Kidney epithelial cell (primary cell): ENCODE data around the gene TPK1. TPM values are rescaled to one million over a fixed set of nuclear protein-coding genes. Genes with fewer than 3 reads are reported as not detected.

Experiments used
- DNase-seq: peaks from one replicate; pipeline ENCODE4 v3.0.0-alpha.2; 2010; ENCODE audit warnings: low read depth
- H3K27me3 ChIP-seq: 2 replicates; pipeline ENCODE4 v1.6.0; 2011; ENCODE audit warnings: low read length; ENCODE audit not compliant: control insufficient read depth, insufficient read depth
- H3K36me3 ChIP-seq: 2 replicates; pipeline ENCODE4 v1.5.1; 2011; ENCODE audit warnings: low read length; ENCODE audit not compliant: control insufficient read depth, insufficient read depth
- H3K4me3 ChIP-seq: 2 replicates; pipeline ENCODE4 v1.5.1; 2011; ENCODE audit warnings: low read depth, mild to moderate bottlenecking, control low read depth, low read length
- total RNA-seq: library from RNA; depleted of rRNA; stranded (reverse); fragments of >200 nt; gene quantifications from 2 replicates; pipeline ENCODE4 v1.2.3, GENCODE V29; 2015
- TF ChIP-seq, protein P1 (sequence below): IDR thresholded peaks from 2 replicates; pipeline ENCODE4 v1.5.1; 2011; ENCODE audit warnings: mild to moderate bottlenecking, moderate library complexity, low read length, control low read depth, inconsistent platforms; ENCODE audit not compliant: insufficient read depth, poor library complexity, severe bottlenecking

TPK1 gene
- total RNA-seq, 1 donor from 2014 or later: 3.8 TPM

DNA sequence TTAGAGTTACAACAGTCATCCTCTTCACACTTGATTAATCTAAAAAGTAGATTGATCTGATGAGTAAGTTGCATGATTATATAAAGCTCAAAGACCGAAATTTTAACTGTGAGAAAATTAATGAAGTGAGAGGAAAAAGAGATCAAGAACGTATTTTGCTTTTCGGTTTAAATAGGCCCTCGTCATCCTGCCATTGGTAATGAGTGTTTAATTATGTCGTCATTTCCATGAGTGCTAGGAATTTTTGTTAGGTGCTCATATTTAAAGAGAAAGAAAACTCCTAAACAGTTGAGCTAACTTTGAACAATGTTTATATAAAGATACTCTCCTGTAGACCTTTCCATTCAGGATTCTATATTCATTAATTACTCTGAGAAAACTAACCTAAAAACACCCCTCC lies 159.4 kb downstream of the TPK1 start:
- no peak for DNase-seq
- Histone ChIP-seq H3K27me3 (no peaks in the 10 kb centered on the region), H3K4me3 (no peak overlapping the region), H3K36me3 (no peaks in the 10 kb centered on the region)
- TF ChIP-seq, protein P1, sequence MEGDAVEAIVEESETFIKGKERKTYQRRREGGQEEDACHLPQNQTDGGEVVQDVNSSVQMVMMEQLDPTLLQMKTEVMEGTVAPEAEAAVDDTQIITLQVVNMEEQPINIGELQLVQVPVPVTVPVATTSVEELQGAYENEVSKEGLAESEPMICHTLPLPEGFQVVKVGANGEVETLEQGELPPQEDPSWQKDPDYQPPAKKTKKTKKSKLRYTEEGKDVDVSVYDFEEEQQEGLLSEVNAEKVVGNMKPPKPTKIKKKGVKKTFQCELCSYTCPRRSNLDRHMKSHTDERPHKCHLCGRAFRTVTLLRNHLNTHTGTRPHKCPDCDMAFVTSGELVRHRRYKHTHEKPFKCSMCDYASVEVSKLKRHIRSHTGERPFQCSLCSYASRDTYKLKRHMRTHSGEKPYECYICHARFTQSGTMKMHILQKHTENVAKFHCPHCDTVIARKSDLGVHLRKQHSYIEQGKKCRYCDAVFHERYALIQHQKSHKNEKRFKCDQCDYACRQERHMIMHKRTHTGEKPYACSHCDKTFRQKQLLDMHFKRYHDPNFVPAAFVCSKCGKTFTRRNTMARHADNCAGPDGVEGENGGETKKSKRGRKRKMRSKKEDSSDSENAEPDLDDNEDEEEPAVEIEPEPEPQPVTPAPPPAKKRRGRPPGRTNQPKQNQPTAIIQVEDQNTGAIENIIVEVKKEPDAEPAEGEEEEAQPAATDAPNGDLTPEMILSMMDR: no peak

DNA sequence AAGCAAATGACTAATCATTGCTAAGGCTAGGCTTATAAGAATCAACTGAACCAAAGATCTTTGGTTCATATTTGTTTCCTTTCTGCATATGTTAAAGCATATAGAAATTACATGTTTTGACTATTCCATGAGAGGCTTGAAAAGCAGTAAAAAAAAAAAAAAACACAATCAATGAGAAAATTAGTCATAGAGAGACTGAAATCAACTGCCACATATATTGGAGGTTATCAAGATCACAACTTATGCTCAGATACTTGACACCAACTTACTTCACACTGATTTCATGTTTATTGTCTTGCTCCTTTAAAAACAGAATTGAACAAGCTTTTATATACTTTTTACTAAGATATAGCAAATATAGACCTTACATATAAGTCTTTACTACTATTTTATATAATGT lies 161.3 kb downstream of the TPK1 start:
- TF ChIP-seq, protein P1: no peak
- Histone ChIP-seq H3K27me3 (no peaks in the 10 kb centered on the region), H3K4me3 (no peak overlapping the region), H3K36me3 (no peaks in the 10 kb centered on the region)
- DNase-seq: no peak

DNA sequence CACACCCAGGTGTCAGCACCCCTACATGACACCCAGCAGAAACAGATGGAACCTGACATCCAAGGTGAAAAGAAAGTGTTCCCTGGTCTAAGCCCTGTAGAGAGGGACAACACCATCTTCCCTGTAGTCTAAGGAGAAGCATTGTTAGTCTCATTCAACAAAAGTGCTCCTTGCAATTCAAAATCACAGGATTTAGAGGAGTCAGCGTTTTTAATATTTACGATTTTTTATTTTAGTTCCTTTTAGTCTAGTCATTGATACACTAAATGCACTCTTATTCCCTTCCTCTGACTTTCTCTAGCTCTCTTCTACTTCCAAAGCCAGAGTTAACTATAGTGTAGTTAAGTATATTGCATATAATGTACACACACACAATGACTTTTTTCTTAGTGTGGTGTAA lies 163.0 kb downstream of the TPK1 start:
- Histone ChIP-seq H3K4me3 (no peak overlapping the region), H3K27me3 (no peaks in the 10 kb centered on the region), H3K36me3 (no peaks in the 10 kb centered on the region)
- TF ChIP-seq, protein P1: no peak
- no peak for DNase-seq

DNA sequence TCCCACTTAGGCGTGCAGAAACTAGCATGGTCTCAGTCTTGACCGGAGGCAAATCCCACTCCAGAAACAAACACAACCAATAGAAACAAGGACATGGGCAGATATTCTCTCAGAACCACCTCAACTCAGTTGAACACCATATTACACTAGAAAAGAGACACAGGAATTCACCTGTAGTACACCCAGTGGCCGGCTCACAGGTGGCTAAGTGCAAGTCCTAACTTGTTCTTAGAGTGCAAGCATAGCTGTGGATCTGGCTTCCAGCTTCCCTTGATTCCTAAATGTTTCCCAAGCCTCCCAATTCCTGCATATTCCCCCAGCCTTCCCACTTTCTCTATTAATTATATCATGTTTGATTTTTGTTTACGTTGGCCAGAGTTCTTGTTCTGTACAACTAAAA lies 164.4 kb downstream of the TPK1 start:
- Histone ChIP-seq H3K4me3 (no peak overlapping the region), H3K36me3 (no peaks in the 10 kb centered on the region), H3K27me3 (no peaks in the 10 kb centered on the region)
- TF ChIP-seq, protein P1: no peak
- DNase-seq: no peak

DNA sequence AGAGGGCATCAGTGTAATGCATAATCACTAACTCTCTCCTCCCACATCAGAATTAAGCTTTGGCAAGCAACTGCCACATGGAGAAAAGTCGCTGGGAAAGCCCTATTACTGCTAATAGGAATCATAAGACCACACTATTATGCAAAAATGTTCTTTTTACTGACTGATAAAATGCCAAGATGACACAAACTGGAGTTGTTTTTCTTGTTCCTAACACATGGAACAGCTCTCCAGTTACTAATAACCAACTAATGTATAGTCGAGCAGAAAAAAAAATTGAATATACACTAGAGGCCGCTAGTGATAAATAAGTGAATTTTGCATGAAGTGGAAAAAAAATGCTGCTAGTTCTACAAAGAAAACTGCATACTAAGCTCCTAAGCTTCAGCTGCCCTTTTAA lies 165.6 kb downstream of the TPK1 start:
- H3K27me3 ChIP-seq: no peaks in the 10 kb centered on the region
- no peak overlapping the region for H3K4me3 ChIP-seq
- no peak for DNase-seq
- TF ChIP-seq, protein P1: peak; percentile 38
- no peaks in the 10 kb centered on the region for H3K36me3 ChIP-seq

DNA sequence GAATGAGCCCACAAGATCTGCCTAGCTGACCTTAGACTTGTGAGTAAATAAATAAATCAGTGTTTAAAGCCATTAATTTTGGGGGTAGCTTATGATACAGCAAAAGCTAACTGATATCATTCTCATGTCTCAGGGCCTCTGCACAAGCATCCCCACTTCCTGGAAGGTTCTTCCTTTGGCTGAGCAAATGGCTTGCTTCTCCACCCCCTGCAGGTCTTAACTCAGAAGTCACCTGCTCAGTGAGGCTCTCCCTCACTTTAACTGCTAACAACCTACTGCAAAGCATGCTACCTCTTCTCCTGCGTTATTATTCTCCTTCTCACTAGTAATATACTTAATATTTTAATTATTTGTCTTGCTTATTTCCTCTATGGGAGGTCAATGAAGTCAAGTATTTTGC lies 167.3 kb downstream of the TPK1 start:
- no peaks in the 10 kb centered on the region for H3K27me3 ChIP-seq
- H3K36me3 ChIP-seq: no peaks in the 10 kb centered on the region
- no peak for DNase-seq
- TF ChIP-seq, protein P1: no peak
- H3K4me3 ChIP-seq: no peak overlapping the region
